HG03521 (cell line): ENCODE data around the gene ALDH7A1.
"Not testable (repeated sequence)": the region's sequence is repeated elsewhere in the genome, so short reads cannot be mapped to it uniquely, and the experiment has no call there.

ENCODE experiments used
- ATAC-seq: cut with Tn5 transposase; IDR thresholded peaks from one replicate; pipeline ENCODE4 v1.9.1; 2021; ENCODE audit warnings: mild to moderate bottlenecking, moderate library complexity; ENCODE audit not compliant: unreplicated experiment

The ALDH7A1 gene

DNA sequence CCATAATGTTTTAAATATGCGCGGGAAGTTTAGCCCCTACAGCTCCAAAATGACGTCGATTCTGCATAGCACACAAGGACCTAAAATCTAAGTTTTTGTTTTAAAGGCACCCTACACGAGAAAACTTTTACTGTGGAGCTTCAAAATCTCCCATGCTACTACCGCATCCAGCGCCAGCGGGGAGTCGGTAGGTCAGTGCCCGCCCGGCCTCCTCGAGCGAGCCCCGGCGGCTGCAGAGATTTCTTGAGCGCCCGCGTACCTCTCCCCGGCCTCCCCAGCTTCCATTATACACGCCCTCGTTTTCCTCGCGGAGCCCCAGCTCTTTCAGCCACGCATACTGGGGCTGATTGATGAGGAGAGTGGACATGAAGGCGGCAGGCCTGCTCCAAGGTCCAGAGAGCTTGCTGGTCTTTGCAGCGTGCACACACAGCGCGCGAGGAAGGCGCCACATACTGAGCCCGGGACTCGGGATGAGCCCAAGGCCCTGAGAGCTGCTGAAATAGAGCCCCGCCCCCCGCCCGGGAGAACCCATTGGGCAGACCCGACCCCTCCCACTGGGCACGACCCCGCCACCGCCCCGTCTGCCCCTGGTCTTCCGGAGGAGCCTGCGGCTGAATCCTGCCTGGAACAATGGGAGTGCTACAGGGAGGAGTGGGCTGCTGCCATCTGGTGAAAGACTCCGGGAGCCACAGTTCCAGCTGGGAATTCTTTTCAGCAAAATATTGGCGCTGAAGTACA lies at the start of gene ALDH7A1:
TSS of gene ALDH7A1 (minus strand) at position 472 of the 738 bp plus-strand sequence. CDS start at position 451, 21 bp downstream.
- peak; percentile 71 for ATAC-seq

DNA sequence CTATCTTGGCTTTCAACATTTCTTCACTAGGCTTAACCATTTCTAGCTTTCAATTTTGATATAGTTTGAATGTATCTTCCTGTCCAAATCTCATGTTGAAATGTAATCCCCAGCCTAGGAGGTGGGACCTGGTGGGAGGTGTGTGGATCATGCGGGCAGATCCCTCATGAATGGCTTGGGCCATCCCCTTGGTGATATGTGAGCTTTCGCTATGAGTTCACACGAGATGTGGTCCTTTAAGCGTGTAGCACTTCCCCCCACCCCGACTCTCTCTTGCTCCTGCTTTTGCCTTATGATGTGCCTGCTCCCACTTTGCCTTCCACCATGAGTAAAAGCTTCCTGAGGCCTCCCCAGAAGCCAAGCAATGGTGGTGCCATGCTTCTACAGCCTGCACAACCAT lies 46.4 kb upstream of the ALDH7A1 start:
- ATAC-seq, result no peak

DNA sequence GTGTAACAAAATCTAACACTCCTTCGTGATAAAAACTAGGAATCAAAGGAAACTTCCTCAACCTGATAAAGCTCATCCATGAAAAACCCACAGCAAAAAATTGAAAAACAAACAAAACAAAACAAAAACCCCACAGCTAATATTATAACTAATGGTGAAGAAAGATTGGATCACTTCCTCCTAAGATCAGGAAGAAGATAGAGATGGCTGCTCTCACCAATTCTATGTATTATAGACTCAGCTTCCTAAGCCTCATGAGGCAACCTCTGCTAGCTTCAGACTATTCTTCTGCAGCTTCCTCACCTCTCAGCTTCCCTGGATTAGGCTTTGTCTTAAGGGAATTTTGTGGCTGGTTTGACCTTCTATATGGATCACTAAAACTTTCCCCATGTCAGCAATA lies 45.8 kb upstream of the ALDH7A1 start:
- ATAC-seq, result no peak

DNA sequence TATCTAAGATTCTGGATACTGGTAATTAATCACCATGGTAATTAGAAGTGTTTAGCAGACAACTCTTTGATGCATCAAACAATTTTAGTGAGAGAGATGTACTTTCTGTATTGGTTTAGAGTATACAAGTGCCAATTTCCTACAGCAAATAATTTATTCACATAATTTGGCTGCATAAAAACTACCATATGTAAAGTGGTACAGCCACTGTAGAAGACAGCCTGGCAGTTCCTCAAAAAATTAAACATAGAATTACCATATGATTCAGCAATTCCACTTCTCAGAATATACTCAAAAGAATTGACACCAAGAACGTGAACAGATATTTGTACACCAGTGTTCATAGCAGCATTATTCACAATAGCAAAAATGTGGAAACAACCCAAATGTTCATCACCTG lies 41.9 kb upstream of the ALDH7A1 start:
- ATAC-seq, result no peak

DNA sequence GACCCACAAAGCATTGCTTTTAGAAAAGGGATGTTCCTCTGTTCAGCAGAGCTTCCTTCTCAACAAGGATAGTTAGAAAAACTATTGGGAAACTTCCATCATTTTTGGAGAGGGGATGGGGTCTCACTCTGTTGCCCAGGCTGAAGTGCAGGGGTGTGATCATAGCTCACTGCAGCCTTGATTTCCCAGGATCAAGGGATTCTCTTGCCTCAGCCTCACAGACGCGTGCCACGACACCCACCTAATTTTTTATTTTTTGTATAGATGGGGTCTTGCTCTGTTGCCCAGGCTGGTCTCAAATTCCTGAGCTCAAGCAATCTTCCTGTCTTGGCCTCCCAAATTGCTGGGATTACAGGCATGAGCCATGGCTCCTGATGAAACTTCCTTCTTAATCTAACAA lies 40.6 kb upstream of the ALDH7A1 start:
- ATAC-seq, result no peak

DNA sequence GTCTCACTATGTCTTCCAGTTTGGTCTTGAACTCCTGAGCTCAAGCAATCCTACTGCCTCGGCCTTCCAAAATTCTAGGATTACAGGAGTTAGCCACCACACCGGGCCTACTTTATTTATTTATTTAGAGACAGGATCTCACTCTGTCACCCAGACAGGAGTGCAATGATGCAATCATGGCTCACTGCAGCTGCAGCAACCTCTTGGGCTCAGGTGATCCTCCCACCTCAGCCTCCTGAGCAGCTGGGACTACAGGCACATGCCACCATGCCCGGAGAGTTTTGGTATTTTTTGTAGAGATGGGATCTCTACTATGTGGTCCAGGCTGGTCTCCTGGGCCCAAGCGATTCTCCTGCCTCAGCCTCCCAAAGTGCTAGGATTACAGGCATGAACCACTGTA lies 38.5 kb upstream of the ALDH7A1 start:
- ATAC-seq, result no peak

DNA sequence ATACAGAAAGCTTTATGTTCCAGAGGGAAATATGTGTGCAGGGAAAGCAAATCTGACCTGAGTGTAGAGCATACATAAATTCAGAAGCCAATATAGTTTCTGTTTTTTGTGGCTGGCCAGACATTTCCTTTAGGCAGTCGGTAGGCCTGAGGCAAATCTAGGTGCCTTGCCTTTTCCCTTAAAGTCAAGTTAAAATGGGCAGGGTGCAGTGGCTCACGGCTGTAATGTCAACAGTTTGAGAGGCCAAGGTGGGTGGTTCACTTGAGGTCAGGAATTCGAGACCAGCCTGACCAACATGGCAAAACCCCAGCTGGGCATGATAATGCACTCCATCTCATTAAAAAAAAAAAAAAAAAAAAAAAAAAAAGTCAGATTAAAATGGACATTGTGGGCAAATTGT lies 36.9 kb upstream of the ALDH7A1 start:
- ATAC-seq, result no peak

DNA sequence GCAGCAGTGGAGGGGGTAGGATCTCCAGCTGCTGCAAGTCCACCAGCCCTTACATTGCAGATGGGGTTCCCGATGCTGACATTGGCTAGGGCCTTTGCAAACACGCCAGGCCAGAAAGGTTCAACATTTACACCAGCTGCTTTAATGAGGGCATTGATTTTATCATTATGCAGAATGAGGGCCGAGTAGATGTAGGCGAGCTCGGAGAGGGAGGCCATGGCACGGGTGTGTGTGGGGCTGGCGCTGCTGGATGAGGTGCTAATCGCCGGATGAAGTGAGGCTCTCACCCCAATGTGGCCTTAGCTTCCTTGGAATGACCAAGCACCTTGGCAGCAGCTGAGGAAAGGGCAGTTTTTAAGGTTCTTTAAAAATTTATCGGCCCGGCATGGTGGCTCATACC lies 33.1 kb upstream of the ALDH7A1 start:
- ATAC-seq, result no peak

DNA sequence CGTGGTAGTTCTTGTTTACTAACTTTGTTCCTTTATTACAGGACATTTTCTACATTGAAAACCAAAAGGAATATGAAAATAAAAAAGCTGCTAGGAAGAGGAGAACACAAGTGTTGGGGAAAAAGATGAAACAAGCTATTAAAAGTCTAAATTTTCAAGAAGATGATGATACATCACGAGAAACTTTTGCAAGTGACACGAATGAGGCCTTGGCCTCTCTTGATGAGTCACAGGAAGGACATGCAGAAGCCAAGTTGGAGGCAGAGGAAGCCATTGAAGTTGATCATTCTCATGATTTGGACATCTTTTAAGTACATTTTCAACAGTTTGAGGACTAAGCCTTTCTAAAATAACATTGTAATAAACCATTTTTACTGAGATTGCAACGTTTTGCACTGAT lies 29.5 kb upstream of the ALDH7A1 start:
- ATAC-seq, result no peak

DNA sequence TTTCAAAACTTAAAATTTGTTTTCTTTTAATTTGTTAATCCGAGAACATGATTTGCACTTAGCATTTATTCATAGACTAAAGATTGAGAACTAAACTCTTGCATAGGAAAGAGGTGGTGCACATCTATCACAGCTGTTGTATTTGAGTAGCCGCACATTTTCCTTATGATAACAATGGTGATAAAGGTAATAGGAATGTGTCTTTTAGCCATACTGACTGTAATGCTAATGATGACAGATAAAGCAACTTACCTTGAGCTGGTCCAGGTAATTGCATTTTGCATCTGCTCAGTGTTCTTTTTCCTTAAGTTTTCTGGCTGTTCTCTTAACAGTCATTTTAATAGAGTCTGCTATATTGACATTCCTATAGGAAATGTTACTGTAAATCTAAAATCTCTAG lies 24.8 kb upstream of the ALDH7A1 start:
- ATAC-seq, result no peak

DNA sequence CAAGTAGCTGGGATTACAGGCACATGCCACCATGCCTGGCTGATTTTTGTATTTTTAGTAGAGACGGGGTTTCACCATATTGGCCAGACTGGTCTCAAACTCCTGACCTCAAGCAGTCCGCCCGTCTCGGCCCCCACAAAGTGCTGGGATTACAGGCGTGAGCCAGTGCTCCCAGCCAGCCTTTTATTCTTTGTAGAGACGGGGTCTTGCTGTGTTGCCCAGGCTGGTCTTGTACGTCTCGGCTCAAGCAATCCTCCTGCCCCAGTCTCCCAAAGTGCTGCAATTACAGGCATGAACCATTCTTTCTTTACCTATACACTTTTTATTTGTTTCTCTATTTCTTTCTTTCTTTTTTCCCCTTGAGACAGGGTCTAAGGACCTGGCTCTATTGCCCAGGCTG lies 22.6 kb upstream of the ALDH7A1 start:
- ATAC-seq, result not testable (repeated sequence)

DNA sequence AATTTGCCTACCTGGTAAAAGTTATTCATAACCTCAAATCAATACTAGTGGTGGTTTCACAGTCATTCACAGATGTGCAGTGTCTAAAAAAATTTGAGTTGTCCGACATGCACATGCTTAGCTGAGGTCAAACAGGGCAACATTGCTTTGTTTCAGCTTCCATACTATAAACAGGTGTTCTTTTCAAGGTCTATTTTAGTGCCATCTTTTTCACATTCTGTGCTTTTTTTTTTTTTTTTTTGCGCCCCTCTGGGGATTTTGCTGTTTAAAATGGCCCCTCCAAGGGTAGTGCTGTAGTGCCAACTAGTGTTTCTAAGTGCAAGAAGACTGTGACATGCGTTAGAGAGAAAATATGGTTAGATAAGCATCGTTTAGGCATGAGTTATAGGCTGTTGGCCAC lies 20.3 kb upstream of the ALDH7A1 start:
- ATAC-seq, result peak; percentile 95

DNA sequence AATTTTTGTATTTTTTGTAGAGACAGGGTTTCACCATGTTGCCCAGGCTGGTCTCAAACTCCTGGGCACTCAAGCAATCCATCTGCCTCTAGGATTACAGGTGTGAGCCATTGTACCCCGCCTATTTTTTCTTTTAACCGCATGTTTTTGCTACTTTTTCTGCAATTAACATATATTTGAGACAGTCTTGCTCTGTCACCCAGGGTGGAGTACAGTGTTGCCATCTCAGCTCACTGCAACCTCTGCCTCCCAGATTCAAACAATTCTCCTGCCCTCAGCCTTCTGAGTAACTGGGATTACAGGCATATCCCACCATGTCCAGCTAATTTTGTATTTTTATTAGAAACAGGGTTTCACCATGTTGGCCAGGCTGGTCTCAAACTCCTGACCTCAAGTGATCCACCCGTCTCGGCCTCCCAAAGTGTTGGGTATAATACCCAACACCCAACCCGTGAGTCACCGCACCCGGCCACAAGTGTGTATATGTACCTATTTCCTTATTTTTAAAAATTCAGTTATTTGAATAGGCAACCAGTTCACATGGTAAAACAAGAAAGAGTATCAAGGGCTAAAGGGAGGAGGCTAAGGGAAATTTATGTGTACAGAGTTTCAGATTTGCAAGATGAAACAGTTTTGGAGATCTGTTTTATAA lies 19.0 kb upstream of the ALDH7A1 start:
- ATAC-seq, result no peak

DNA sequence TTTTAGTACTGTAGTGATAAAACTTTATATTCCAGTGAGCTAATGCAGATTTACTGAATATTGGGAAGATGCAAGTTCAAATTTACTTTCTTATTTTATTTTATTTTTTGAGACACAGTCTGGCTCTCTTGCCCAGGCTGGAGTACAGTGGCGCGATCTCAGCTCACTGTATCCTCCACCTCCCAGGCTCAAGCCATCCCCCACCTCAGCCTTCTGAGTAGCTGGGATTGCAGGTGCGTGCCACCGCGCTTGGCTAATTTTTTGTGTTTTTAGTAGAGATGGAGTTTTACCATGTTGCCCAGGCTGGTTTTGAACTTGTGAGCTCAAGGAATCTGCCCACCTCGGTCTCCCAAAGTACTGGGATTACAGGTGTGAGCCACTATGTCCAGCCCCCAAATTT lies 15.6 kb upstream of the ALDH7A1 start:
- no peak for ATAC-seq

DNA sequence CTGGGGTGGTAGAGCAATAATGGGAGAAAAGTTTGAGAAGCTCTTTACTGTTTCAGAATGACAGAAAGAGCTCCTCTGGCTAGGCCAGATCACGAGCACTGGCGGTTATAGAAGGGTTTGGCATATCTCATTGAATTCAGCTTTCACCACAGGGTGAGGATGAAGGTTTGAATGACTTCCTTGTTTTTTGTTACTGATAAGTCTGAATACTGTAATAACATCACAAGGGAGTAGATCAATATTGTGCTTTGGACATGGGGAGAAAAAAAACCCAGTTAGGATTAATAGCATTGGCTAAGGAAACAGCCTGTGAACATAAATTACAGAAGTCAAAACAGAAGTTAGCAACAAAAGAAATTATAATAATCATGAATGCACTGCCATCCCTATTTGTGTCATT lies 15.1 kb upstream of the ALDH7A1 start:
- no peak for ATAC-seq

DNA sequence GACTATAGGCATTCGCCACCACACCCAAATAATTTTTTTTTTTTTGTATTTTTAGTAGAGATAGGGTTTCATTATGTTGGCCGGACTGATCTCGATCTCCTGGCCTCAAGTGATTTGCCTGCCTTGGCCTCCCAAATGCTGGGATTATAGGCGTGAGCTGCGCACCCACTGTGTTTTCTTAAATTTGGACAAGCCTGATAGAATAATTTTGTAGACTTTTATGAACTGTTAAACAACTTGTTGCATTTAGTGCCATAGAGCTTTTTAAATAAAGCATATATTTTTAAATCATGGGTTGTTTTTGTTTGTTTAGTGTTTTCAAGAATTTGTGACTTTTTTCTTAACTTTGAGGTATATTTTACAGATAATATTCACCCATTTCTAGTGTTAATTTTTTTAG lies 10.5 kb upstream of the ALDH7A1 start:
- no peak for ATAC-seq

DNA sequence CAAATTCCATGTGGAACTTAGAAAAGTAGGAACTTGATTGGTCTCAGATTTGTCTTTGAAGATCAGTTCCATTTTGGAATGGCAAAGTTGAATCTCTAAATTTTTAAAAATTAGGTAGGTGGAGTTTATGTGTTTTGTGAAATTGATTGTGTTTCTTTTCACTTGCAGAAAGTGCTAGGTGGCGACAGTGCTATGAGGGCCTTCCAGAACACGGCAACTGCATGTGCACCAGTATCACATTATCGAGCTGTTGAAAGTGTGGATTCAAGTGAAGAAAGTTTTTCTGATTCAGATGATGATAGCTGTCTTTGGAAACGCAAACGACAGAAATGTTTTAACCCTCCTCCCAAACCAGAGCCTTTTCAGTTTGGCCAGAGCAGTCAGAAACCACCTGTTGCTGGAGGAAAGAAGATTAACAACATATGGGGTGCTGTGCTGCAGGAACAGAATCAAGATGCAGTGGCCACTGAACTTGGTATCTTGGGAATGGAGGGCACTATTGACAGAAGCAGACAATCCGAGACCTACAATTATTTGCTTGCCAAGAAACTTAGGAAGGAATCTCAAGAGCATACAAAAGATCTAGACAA lies 8.5 kb upstream of the ALDH7A1 start:
- ATAC-seq, result no peak

DNA sequence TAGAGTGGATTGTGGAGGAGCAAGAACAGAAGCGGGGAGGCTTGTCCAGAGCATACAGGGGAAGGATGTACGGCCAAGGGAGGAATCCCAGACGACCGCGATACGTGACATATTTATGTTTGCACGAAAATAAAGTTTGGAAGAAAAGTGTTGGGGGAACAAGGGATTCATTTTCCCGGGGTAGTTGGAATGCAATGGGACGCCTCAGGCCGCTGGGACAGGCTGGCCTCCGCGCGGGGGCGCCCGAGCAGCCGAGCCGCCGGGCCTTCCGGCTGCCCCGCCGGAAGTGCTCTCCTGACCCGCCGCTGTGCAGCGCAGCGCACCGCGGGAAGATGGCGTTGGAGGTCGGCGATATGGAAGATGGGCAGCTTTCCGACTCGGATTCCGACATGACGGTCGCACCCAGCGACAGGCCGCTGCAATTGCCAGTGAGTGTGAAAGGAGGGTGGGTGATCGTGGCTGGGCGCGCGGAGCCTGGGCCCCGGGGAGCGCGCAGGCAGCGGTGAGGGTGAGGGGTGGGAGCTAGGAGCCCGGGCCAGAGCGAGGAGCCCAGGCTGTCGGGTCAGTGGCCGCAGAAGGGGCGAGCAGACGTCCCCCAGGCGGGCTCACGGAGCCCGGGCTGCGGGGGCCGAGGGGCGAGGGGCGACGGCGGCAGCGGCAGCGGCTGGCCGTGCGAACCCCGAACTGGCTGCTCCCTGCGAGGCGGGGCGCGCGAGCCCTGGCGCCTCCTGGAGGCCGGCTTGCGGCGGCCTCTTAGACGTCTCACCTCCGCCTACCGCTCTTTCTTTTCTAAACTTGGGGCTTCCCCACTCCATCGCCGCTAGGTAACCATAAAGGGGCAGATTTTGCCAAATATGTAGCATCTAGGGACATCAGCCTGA lies 5.9 kb upstream of the ALDH7A1 start, which contains the start of gene PHAX:
TSS of gene PHAX (plus strand) at position 317 of the 881 bp plus-strand sequence. CDS start at position 333, 16 bp downstream.
- ATAC-seq, result peak; percentile 94

DNA sequence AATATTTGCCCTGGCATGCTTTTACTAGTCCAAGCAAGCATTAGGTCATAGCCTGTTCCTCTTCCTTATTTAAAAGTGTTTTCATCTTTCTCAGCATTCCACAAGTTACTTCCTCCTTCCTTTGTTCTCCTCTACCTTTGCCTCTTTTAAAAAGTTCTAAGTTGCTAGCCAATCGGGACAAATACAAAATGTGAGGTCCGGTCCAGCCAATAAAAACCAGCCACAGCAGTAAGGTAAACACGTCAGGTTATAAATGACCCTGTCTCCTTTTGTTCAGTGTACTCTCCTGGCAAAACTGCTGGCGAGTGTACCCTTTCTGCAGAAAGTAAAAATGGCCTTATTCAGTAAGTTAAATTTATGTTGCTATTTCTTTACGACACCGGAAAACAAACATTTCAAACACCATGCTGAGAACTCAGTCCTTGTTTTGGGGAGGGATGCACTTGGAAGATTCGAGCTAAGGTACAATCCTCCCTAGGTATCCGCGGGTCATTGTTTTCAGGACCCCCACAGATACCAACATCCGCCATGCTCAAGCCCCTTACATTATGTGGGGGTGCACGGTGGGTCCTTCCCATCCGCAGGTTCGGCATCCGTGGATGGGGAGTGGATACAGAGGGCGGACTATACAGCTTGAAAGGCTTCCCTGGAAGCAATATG lies 5.1 kb upstream of the ALDH7A1 start:
- not testable (repeated sequence) for ATAC-seq

DNA sequence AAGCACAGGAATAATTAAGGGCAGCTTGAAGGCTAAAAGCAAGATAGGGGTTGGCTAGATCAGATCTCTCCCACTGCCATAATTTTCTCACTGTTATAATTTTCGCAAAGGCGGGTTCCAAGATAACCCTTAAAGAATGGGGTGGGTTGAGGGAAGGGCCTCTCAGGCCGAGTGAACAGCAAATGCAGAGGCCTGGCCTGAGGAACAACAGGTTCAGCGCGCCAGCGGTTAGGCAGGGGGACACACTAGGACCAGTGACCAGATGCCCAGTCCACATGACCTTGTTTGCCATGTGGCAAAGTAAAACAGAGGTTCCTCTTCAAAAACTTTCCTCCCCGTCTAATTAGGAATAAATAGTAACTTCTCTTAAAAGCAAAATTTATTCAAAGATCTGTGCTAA lies 4.5 kb upstream of the ALDH7A1 start:
- no peak for ATAC-seq

DNA sequence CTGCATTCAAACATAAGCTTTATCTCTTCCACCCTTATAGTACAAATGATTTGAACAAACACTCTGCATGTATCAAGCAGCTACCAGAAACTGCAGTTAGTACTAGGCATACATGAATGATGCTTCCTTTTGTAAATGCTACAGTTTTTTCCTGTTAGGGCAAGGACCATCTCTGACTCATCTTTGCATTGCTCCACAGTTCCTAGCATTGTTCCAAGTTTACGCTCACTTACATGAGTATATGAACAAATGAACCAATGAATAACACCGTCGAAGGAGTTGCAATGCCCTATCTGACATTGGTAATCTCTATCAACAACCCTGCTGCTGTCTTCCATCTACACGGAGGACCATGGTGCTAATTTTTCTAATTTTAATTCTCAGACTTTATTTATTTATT lies 2.1 kb upstream of the ALDH7A1 start:
- ATAC-seq, result no peak
